IPS-15b (cell line): ENCODE measurements around the gene ARHGAP18.

ENCODE experiments used
- H3K27me3 ChIP-seq: one replicate; pipeline ENCODE4 v1.6.1; 2013; ENCODE audit warnings: low read length; ENCODE audit not compliant: control insufficient read depth, insufficient read depth
- H3K36me3 ChIP-seq: one replicate; pipeline ENCODE4 v1.6.1; 2013; ENCODE audit warnings: low read length; ENCODE audit not compliant: control insufficient read depth, insufficient read depth
- H3K4me1 ChIP-seq: one replicate; pipeline ENCODE4 v1.6.1; 2013; ENCODE audit warnings: mild to moderate bottlenecking, low read length; ENCODE audit not compliant: control insufficient read depth, insufficient read depth
- H3K4me3 ChIP-seq: one replicate; pipeline ENCODE4 v1.5.1; 2013; ENCODE audit warnings: low read depth, low read length
- H3K9ac ChIP-seq: one replicate; pipeline ENCODE4 v1.6.1; 2013; ENCODE audit warnings: low read depth, mild to moderate bottlenecking, low read length
- H3K9me3 ChIP-seq: one replicate; pipeline ENCODE4 v1.6.1; 2013; ENCODE audit warnings: mild to moderate bottlenecking, low read length; ENCODE audit not compliant: control insufficient read depth, insufficient read depth

The ARHGAP18 gene

GRCh38 chr6:129599467-129599866 is 110.5 kb downstream of the ARHGAP18 start:
- Histone ChIP-seq H3K27me3 (no peaks in the 10 kb centered on the region), H3K9ac (no peak overlapping the region), H3K9me3 (no peaks in the 10 kb centered on the region), H3K36me3 (no peaks in the 10 kb centered on the region), H3K4me3 (no peak overlapping the region), H3K4me1 (peaks cover 5% of the 10 kb centered on the region)

GRCh38 chr6:129598244-129599187 is 111.5 kb downstream of the ARHGAP18 start:
- no peak overlapping the region for H3K9ac ChIP-seq
- H3K4me3 ChIP-seq: no peak overlapping the region
- H3K27me3 ChIP-seq: no peaks in the 10 kb centered on the region
- H3K36me3 ChIP-seq: no peaks in the 10 kb centered on the region
- H3K9me3 ChIP-seq: no peaks in the 10 kb centered on the region
- H3K4me1 ChIP-seq: peaks cover 5% of the 10 kb centered on the region

DNA sequence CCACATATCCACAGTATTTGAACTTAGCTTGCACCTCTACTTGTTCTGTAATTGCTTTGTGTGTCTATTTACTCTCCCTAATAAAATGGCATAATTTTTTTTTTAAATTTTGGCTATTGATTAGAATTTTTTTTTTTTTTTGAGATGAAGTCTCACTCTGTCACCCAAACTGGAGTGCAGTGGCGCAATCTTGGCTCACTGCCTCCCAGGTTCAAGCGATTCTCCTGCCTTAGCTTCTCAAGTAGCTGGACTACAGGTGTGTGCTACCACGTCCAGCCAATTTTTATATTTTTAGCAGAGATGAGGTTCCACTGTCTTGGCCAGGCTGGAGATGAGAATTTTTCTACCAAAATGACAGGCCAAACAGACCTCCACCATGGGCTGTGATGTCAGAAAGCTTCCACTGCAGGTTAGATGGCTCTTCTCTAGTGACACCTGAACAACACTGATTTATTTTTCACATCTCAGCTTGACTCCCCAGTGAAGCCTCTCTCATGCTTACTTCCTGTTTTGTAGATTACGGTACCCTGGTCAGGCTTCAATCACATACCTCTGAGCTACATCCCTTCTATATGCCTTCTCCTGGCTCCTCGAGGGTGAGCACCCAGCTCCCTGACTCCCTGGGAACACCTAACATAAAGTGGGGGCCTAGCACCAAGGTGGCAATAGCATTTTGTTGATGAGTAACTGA is 112.8 kb downstream of the ARHGAP18 start:
- Histone ChIP-seq H3K27me3 (no peaks in the 10 kb centered on the region), H3K36me3 (no peaks in the 10 kb centered on the region), H3K9me3 (no peaks in the 10 kb centered on the region), H3K9ac (no peak overlapping the region), H3K4me3 (no peak overlapping the region), H3K4me1 (peaks cover 5% of the 10 kb centered on the region)

DNA sequence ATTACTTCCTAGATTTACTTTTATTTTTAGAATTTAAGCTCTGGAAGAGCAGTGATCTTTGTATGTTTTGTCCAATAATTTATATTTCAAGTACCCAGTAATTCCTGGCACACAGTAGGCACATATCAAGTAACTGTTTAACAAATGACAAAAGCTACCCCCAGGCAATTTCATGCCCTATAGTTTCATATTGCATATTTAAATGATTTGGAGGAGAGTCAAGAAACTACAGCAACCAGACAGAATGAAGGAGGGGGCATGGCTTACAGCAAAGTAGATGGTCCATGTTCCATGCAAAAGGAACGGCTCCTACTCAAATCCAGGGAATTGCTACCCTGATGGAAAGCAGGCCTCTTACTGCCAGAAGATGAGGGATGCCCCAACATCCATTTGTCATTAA is 113.5 kb downstream of the ARHGAP18 start:
- no peaks in the 10 kb centered on the region for H3K9me3 ChIP-seq
- H3K36me3 ChIP-seq: no peaks in the 10 kb centered on the region
- no peaks in the 10 kb centered on the region for H3K27me3 ChIP-seq
- peaks cover 5% of the 10 kb centered on the region for H3K4me1 ChIP-seq
- H3K9ac ChIP-seq: no peak overlapping the region
- no peak overlapping the region for H3K4me3 ChIP-seq

GRCh38 chr6:129593233-129593564 is 116.8 kb downstream of the ARHGAP18 start:
- H3K9ac ChIP-seq: no peak overlapping the region
- H3K27me3 ChIP-seq: no peaks in the 10 kb centered on the region
- H3K4me1 ChIP-seq: no peaks in the 10 kb centered on the region
- H3K4me3 ChIP-seq: no peak overlapping the region
- H3K9me3 ChIP-seq: no peaks in the 10 kb centered on the region
- no peaks in the 10 kb centered on the region for H3K36me3 ChIP-seq

DNA sequence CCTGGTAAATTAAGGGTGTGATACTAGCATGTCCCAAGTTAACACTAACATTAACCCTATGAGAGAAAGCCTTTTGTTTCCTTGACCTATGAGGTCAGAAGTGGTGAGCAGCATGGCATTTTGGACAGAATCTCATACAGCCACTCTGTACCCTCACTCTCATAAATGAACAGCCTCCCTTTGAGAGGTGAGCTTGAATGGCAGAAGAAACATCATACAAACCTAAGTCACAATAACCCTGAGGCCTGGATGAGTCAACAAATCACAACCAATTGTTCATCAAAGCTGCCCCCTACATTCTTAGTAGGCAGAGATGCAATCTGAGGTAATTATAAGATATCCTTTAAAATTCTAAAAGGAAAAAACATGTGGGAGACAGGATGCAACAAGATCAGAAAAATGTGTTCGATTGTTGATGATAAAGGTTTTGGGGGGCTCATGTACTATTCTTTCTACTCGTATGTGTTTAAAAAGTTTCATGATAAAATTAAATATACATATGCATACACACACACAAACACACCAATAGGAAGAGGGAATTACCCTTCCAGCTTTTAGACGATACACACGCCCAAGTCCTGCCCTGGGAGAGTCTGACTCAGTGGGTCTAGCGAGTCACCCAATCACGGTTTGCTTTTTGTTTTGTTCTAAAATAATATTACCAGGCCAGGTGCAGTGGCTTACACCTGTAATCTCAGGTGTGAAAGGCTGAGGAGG is 117.3 kb downstream of the ARHGAP18 start:
- no peaks in the 10 kb centered on the region for H3K36me3 ChIP-seq
- no peaks in the 10 kb centered on the region for H3K9me3 ChIP-seq
- no peak overlapping the region for H3K9ac ChIP-seq
- no peaks in the 10 kb centered on the region for H3K4me1 ChIP-seq
- H3K4me3 ChIP-seq: no peak overlapping the region
- no peaks in the 10 kb centered on the region for H3K27me3 ChIP-seq

DNA sequence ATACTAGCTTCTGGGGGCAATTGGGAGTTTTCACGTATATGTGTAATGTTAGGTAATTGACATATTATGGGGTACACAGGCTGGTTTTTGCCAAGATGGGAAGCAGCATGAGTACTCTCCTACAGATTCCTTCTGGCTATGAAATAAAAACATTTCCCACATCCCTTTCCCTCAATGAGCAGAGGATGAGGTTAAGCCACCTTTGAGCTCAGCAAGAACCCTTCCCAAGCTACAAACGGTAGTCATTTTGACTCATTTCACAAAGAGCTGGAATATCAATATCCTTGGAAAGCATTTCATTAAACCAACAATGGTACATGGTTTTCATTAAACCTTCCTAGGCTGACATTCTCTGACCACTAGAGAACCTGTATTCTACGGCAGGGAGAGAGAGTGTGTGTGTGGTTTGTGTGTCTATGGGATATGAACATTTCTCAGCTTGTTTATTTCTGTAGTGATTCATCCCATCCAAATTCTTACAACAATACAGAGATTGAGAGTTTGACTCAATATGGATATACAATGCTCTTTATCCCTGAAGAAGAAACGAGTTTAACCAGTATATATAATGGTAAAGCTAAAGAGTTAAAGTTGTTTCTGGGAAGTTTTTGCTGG is 119.5 kb downstream of the ARHGAP18 start:
- Histone ChIP-seq H3K36me3 (no peaks in the 10 kb centered on the region), H3K9ac (no peak overlapping the region), H3K9me3 (no peaks in the 10 kb centered on the region), H3K4me3 (no peak overlapping the region), H3K4me1 (no peaks in the 10 kb centered on the region), H3K27me3 (no peaks in the 10 kb centered on the region)

- Histone ChIP-seq H3K4me1 (no peaks in the 10 kb centered on the region), H3K4me3 (no peak overlapping the region), H3K9ac (no peak overlapping the region), H3K9me3 (no peaks in the 10 kb centered on the region), H3K27me3 (no peaks in the 10 kb centered on the region), H3K36me3 (no peaks in the 10 kb centered on the region)
Observed at GRCh38 chr6:129586815-129587214, 123.2 kb downstream of the ARHGAP18 start.

- H3K9me3 ChIP-seq: no peaks in the 10 kb centered on the region
- no peaks in the 10 kb centered on the region for H3K36me3 ChIP-seq
- no peak overlapping the region for H3K4me3 ChIP-seq
- no peaks in the 10 kb centered on the region for H3K4me1 ChIP-seq
- H3K9ac ChIP-seq: no peak overlapping the region
- H3K27me3 ChIP-seq: no peaks in the 10 kb centered on the region
Observed at GRCh38 chr6:129583866-129584265, 126.1 kb downstream of the ARHGAP18 start.

GRCh38 chr6:129578315-129578714 is 131.7 kb downstream of the ARHGAP18 start:
- Histone ChIP-seq H3K36me3 (no peaks in the 10 kb centered on the region), H3K27me3 (no peaks in the 10 kb centered on the region), H3K4me1 (no peaks in the 10 kb centered on the region), H3K4me3 (no peak overlapping the region), H3K9ac (no peak overlapping the region), H3K9me3 (no peaks in the 10 kb centered on the region)

DNA sequence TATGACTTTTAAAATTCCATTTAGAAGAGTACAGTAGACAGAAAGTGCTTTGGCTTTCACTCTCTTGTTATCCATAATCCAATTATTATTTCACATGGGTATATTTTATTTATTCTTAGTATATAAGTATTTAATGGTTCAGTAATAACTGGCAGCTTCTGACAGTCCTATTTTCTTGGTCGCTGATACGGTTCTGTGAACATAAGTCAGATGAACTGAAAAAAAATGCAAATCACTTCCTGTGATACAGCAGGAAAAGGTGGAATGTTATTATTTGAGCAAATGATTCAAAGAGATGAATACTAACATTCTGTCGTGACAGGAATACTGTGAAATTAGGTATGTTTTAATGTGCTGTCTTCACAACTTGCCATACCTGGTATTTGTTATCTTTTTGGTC is 132.3 kb downstream of the ARHGAP18 start:
- Histone ChIP-seq H3K4me1 (no peaks in the 10 kb centered on the region), H3K36me3 (no peaks in the 10 kb centered on the region), H3K9me3 (no peaks in the 10 kb centered on the region), H3K9ac (no peak overlapping the region), H3K4me3 (no peak overlapping the region), H3K27me3 (no peaks in the 10 kb centered on the region)
